ENCODE results near the gene OR52R1.
"Not testable (repeated sequence)": the region's sequence is repeated elsewhere in the genome, so short reads cannot be mapped to it uniquely, and the experiment has no call there.

Gene OR52R1

GRCh38 chr11:4801316-4801715, 2.9 kb downstream of the OR52R1 start:
- not testable (repeated sequence) for H3K9ac ChIP-seq (ENCODE audit: low read depth, low read length); H3K4me1 ChIP-seq (ENCODE audit: insufficient read depth, low read length); H3K9me3 ChIP-seq (ENCODE audit: insufficient read depth, low read depth, low read length); H3K36me3 ChIP-seq (ENCODE audit: insufficient read depth, low read length); H3K27me3 ChIP-seq (ENCODE audit: insufficient read depth, low read length); H3K27ac ChIP-seq (ENCODE audit: low read depth, low read length); H3K4me3 ChIP-seq (ENCODE audit: low read length)
- 88% methylated on average over 4 of the region's 5 CpGs for WGBS

GRCh38 chr11:4798427-4799183, 5.6 kb downstream of the OR52R1 start:
- no peaks in the 10 kb centered on the region for H3K36me3 ChIP-seq (ENCODE audit: insufficient read depth, low read length)
- no peaks in the 10 kb centered on the region for H3K27me3 ChIP-seq (ENCODE audit: insufficient read depth, low read length)
- no peak overlapping the region for H3K27ac ChIP-seq (ENCODE audit: low read depth, low read length)
- no peak overlapping the region for H3K4me3 ChIP-seq (ENCODE audit: low read length)
- no peaks in the 10 kb centered on the region for H3K4me1 ChIP-seq (ENCODE audit: insufficient read depth, low read length)
- no peaks in the 10 kb centered on the region for H3K9me3 ChIP-seq (ENCODE audit: insufficient read depth, low read depth, low read length)
- 90% methylated on average over 6 of the region's 6 CpGs for WGBS
- H3K9ac ChIP-seq (ENCODE audit: low read depth, low read length) = no peak overlapping the region

GRCh38 chr11:4797206-4797605, 7.0 kb downstream of the OR52R1 start:
- 92% methylated on average over 1 of the region's 2 CpGs for WGBS

GRCh38 chr11:4782454-4782853, 21.7 kb downstream of the OR52R1 start:
- Histone ChIP-seq H3K4me3 (ENCODE audit: low read length) (no peak overlapping the region), H3K27ac (ENCODE audit: low read depth, low read length) (no peak overlapping the region), H3K9ac (ENCODE audit: low read depth, low read length) (no peak overlapping the region), H3K36me3 (ENCODE audit: insufficient read depth, low read length) (no peaks in the 10 kb centered on the region), H3K27me3 (ENCODE audit: insufficient read depth, low read length) (no peaks in the 10 kb centered on the region), H3K4me1 (ENCODE audit: insufficient read depth, low read length) (no peaks in the 10 kb centered on the region), H3K9me3 (ENCODE audit: insufficient read depth, low read depth, low read length) (0 out of 2 replicates have a peak, but pooled peaks cover 7% of the 10 kb centered on the region)
- 65% methylated on average over 1 of the region's 1 CpG for WGBS

More at GRCh38 chr11:4797206-4797605, 7.0 kb downstream of the OR52R1 start:
- H3K4me1 ChIP-seq (ENCODE audit: insufficient read depth, low read length) = no peaks in the 10 kb centered on the region
- H3K27ac ChIP-seq (ENCODE audit: low read depth, low read length) = no peak overlapping the region
- H3K27me3 ChIP-seq (ENCODE audit: insufficient read depth, low read length) = no peaks in the 10 kb centered on the region
- no peaks in the 10 kb centered on the region for H3K9me3 ChIP-seq (ENCODE audit: insufficient read depth, low read depth, low read length)
- no peak overlapping the region for H3K4me3 ChIP-seq (ENCODE audit: low read length)
- H3K9ac ChIP-seq (ENCODE audit: low read depth, low read length) = no peak overlapping the region
- no peaks in the 10 kb centered on the region for H3K36me3 ChIP-seq (ENCODE audit: insufficient read depth, low read length)

GRCh38 chr11:4769838-4770237, 34.3 kb downstream of the OR52R1 start, which contains the start of gene OR51F1:
Gene OR51F1, minus strand, starts transcription at chr11:4769938. Its CDS starts 0 bp downstream, at chr11:4769938.
- H3K36me3 ChIP-seq (ENCODE audit: insufficient read depth, low read length) = no peaks in the 10 kb centered on the region
- no peaks in the 10 kb centered on the region for H3K9me3 ChIP-seq (ENCODE audit: insufficient read depth, low read depth, low read length)
- H3K4me3 ChIP-seq (ENCODE audit: low read length) = no peak within 1 kb of the TSS
- H3K27me3 ChIP-seq (ENCODE audit: insufficient read depth, low read length) = no peaks in the 10 kb centered on the region
- WGBS = 96% methylated on average over 1 of the region's 1 CpG
- H3K9ac ChIP-seq (ENCODE audit: low read depth, low read length) = no peak within 1 kb of the TSS
- no peaks in the 10 kb centered on the region for H3K4me1 ChIP-seq (ENCODE audit: insufficient read depth, low read length)
- no peak within 1 kb of the TSS for H3K27ac ChIP-seq (ENCODE audit: low read depth, low read length)

GRCh38 chr11:4768094-4768493, 36.1 kb downstream of the OR52R1 start:
- Histone ChIP-seq H3K9me3 (ENCODE audit: insufficient read depth, low read depth, low read length) (no peaks in the 10 kb centered on the region), H3K4me1 (ENCODE audit: insufficient read depth, low read length) (no peaks in the 10 kb centered on the region), H3K36me3 (ENCODE audit: insufficient read depth, low read length) (no peaks in the 10 kb centered on the region), H3K4me3 (ENCODE audit: low read length) (no peak overlapping the region), H3K9ac (ENCODE audit: low read depth, low read length) (no peak overlapping the region), H3K27me3 (ENCODE audit: insufficient read depth, low read length) (no peaks in the 10 kb centered on the region), H3K27ac (ENCODE audit: low read depth, low read length) (no peak overlapping the region)

- Histone ChIP-seq H3K9me3 (ENCODE audit: insufficient read depth, low read depth, low read length) (no peaks in the 10 kb centered on the region), H3K36me3 (ENCODE audit: insufficient read depth, low read length) (no peaks in the 10 kb centered on the region), H3K9ac (ENCODE audit: low read depth, low read length) (no peak overlapping the region), H3K4me1 (ENCODE audit: insufficient read depth, low read length) (no peaks in the 10 kb centered on the region), H3K4me3 (ENCODE audit: low read length) (no peak overlapping the region), H3K27me3 (ENCODE audit: insufficient read depth, low read length) (no peaks in the 10 kb centered on the region), H3K27ac (ENCODE audit: low read depth, low read length) (no peak overlapping the region)
- WGBS = 96% methylated on average over 2 of the region's 6 CpGs
Observed at GRCh38 chr11:4766420-4767043, 37.6 kb downstream of the OR52R1 start.

- WGBS = 92% methylated on average over 2 of the region's 2 CpGs
- no peak overlapping the region for H3K9ac ChIP-seq (ENCODE audit: low read depth, low read length)
- no peak overlapping the region for H3K4me3 ChIP-seq (ENCODE audit: low read length)
- H3K9me3 ChIP-seq (ENCODE audit: insufficient read depth, low read depth, low read length) = no peaks in the 10 kb centered on the region
- no peaks in the 10 kb centered on the region for H3K36me3 ChIP-seq (ENCODE audit: insufficient read depth, low read length)
- peaks cover 5% of the 10 kb centered on the region for H3K4me1 ChIP-seq (ENCODE audit: insufficient read depth, low read length)
- H3K27ac ChIP-seq (ENCODE audit: low read depth, low read length) = no peak overlapping the region
- H3K27me3 ChIP-seq (ENCODE audit: insufficient read depth, low read length) = no peaks in the 10 kb centered on the region
Observed at GRCh38 chr11:4763096-4763495, 41.1 kb downstream of the OR52R1 start.

Measured in HUES64 (cell line).